HT-29 (cell line): ENCODE measurements around the gene RAD51B. TPM values are rescaled to one million over a fixed set of nuclear protein-coding genes. Genes with fewer than 3 reads are reported as not detected.
"Not testable (repeated sequence)": the region's sequence is repeated elsewhere in the genome, so short reads cannot be mapped to it uniquely, and the experiment has no call there.

Experiments
- DNase-seq: peaks from one replicate; pipeline ENCODE4 v3.0.0-alpha.2; 2015; ENCODE audit warnings: low spot score
- total RNA-seq: library from RNA; depleted of rRNA; stranded (reverse); fragments of >200 nt; shearing (Covaris generic); gene quantifications from 2 replicates; pipeline ENCODE4 v1.2.3, GENCODE V29; 2014

RAD51B gene
- total RNA-seq, 1 experiment from 2014 or later = 5.9 TPM

DNA sequence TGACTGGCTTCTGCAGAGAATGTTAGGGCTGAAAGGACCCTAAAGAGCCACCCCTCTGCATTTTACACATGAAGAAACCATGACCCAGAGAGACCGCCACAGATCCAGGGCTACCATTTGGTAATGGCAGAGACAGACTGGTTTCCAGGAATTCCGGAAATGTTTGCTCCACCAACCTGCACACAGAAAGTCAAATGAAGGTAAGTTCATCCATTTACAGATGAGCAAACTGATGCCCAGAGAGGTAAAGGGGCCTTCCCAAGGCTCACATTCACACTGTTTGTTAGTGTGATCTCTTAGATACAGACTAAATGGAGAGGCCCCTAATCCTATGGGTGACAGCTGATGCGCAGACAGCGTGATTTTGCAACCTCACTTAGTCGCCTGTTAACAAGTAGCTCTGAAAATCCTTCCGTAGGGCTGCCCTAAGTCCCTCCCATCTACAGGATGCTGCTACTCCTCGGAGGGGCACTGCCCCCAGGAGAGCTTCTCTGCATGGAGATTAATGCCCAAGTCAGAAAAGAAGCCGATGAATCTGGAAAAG is 939.5 kb downstream of the RAD51B start:
- no peak for DNase-seq

DNA sequence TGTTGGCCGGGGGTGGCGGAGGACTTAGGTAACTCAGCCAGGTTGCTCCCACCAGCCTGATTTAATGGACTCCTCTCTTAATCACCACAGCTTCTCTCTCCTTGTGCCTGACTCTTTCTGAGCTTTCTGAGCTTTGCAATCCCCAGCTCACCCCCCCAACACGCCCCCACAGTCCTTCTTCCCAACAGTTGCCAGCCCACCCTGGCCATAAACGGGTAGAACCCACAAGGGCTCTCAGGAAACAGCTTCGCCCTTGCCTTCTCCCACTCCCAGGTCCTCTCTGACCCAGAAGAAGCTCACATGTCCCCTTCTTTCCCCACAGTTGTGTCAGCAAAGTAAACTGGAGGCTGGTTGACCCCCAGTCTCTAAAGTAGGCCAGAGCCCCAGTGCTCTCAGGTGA is 940.4 kb downstream of the RAD51B start:
- no peak for DNase-seq

DNA sequence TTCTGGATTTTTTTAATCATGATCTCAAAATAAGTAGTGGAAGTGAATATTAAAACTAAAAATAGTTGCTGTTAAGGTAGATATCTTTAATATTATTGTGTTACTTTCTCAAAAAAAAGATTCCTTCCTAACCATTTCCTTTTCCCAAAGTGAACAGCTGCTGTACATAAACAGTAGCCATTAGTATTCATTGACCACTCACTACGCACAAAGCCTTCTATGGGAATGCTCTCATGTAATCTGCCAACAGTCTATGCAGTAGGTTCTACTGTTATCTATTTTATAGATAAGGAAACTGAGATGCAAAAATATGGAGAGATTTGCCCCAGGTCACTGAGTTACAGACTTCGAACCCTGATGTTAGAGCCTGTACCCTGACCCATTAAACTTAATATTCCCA is 941.2 kb downstream of the RAD51B start:
- DNase-seq = no peak

DNA sequence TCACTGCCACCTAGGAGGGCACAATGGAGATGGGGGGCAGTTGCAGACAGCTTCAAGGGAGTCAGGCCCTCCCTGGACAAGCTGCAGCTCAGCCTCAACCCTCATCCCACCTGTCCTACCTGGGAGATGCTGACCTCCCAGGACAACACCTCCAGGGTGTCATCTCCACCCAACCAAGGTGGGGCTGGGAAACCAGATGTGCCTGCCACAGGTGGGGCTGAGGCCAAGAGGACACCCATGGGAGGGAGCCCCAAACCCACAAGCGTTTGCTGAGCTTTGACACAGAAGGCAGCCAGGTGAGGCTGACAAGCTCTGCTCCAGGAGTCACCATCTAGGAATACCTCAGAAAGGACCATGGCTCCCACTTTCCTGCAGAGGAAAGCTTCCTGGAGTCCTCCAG is 941.8 kb downstream of the RAD51B start:
- DNase-seq = no peak

DNA sequence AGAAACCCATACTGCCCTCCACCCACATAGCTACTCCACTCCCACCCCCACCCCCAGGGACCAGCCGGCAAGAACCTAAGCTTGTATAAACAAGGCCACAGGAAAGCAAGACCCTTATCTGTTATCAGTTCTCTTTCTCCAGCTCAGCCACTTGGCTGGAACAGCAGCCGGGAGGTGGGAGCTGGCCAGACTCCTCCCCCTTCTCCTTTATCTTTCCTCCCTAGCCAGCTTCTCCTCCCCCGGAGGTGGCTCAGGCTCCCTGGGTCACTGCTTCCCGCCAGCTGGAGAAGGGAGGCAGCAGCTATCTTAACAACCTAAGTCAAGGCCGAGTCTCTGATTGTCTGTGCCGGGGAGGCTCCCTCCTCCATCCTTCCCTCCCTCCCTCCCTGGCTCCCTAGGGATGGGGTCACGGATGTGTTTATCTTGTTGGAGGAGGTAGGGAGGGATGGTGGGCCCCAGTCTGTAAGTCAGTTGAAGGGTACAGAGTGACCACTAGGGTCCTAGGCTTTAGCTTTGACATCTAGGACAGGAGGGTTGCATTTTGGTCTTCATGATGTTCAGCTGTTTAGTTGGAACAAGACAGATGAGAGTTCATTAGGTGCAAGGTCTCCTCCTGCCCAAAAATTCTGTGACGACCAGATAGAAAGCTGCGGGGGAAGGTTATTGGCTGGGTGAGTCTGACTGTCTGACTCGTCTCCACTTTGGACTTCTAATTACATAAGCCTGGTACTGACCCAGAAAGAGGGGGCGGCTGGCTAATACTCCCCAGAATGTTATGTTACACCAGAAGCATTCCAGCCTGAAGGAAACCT is 943.6 kb downstream of the RAD51B start:
- no peak for DNase-seq

DNA sequence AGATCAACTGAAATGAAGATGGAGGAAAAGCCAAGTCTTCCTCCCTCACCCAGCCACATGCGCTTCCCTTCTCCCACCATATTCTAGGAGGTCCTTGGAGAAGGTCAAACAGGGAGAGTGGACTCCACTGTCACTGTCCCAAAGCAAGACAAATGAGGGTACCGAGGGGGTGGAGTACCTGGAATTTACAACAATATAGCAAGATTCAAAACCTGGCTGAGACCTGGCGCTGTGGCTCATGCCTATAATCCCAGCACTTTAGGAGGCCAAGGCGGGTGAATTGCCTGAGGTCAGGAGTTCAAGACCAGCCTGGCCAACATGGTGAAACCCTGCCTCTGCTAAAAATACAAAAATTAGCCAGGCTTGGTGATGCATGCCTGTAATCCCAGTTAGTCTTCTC is 944.3 kb downstream of the RAD51B start:
- not testable (repeated sequence) for DNase-seq

DNA sequence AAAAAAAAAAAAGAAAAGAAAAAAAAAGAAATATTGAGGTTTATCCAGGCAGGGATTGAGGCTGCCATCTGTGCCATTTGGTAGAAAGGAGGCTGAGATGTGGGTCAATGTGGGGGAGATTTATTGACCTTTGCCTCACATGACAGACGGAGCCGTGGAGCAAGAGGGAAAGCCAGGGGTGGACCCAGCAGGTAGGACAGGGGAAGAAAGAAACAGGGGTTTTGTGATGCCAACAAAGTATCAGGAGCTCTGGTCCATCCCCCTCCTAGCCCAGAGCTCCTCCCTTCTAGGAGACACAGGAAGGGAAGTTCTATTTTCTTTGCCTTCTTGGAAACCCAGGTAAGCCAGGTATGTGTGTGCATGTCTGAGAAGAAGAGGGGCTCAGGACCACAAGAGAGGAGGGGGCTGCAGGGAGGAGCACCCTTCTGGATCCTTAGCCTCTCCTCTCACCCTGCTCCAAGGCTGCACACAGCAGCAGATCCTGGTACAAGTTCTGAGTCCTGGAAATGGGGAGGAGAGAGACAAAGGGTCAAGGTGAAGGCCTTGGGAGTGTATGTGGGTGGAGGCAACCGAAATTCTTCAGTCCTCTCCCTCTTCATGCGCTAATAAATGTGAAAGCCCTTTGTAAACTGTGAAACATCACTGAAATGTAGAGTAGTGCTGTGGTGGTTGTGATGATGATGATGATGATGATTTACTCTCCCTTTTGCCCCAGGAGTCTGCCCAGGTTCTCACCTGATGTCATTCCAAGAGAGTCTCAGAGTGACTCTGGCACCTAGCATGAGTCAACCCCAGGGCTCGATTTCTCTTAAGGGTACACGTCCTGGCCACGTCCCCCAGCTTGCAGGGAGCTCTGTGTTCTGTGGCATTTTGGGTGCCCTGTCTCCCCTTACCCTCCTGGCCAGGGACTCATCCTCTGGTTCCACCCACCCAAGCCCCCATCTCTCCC is 947.0 kb downstream of the RAD51B start:
- DNase-seq = no peak

DNA sequence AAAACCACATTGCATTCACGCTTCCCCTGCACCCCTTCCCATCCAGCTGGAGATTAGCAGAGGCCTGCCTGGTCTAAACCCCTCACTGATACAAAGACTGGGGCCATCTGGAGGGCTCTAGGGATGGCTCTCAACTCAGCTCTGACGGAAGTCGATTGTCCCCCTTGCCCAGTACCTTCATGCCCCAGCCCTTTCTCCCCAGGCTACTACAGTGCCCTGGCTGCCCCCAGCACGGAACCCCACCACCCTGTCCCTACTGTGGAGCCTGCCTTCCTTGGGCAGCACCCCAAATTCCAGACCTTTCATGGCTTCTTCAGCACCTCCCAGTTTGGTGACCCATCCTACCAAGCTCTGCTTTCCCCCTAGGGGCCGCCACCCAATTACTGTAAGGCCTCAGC is 947.7 kb downstream of the RAD51B start:
- DNase-seq = no peak

DNA sequence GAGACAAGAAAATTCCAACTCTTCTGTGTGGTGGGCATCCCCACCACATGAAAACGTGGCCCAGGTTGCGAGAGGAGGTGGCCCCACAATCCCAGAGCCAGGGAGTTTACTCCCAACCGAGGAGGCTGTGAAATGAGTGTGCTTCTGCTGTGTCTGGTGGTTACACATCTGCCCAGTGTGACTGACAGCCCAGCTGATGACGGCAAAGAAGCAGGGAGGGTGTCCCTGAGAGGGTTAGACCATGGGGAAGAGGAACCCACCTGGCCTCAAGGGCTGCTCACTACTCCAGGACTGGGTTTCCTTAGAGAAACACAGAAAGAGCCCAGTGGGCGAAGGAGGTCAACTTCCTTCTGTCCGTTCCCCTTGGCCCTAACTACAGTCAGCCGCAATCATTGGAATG is 948.7 kb downstream of the RAD51B start:
- DNase-seq = no peak

DNA sequence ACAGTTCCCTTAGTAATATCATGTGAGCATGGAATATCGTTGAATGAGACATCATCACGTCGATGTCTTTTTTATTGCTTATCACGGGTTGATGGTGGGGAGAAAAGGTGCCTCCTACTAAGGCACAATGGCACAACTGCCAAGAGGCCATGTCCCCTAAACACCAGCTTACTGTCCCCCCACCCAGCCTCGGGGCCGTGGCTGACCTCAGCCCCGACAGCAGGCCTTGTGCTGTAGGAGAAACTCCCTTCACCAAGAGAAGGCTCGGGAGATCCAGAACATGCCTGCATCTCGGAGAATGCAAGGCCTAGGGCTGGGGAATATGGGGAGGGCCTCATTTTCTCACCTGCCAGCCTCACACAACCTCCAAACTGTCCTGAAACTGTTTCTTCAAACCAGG is 950.5 kb downstream of the RAD51B start:
- no peak for DNase-seq

DNA sequence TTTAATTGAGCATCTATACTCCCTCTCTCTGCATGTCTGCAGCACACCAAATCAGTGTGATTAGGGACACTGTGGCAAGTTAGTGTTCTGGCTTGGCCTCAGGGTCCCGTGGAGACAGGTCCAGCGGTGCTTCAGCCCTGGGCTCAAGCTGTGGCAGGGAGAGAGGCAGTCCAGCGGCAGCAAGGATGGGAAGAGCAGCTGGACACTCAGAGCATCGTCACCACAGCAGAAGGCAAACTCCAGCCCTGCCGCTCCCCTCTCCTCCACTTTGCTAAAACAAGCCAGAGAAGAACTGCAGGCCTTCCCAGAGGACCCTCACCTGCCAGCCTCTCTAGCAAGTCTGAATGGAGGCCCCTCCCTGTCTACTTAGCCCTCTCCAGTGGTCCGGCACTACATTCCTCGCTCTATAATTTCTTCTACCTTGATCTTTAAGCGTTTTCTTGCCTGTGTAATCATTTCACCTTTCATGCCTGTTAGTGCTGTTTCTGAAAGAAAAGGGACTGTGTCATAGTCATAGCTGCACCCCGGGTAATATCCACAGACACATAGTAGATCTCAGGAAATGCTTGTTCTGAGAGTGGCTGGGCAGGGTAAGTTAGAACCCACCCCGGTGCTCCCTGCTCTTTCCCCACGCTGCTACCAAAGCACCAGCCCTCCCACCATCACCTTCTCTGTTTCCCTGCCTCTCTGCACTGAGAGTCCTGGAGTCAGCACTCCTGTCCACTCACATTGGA is 951.1 kb downstream of the RAD51B start:
- DNase-seq = no peak

DNA sequence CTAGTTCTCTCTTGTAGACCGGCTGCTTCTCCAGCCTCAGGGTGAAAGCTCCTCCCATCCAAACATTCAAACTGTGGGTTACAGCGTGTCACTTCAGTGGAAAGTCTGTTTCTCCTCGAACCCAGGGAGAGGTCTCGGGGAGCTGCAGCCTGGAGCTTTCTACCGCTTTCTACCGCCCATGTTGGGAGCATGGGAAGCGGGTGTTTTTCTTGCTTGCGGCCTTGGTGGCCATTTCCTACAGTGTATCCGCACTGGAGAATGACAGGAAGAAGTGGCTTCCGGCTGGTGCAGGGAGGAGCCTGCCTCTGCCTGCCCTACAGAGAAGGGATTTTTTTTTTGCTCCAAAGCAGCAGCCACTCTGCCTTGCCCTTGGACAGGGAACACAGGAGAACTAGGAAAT is 952.1 kb downstream of the RAD51B start:
- no peak for DNase-seq

DNA sequence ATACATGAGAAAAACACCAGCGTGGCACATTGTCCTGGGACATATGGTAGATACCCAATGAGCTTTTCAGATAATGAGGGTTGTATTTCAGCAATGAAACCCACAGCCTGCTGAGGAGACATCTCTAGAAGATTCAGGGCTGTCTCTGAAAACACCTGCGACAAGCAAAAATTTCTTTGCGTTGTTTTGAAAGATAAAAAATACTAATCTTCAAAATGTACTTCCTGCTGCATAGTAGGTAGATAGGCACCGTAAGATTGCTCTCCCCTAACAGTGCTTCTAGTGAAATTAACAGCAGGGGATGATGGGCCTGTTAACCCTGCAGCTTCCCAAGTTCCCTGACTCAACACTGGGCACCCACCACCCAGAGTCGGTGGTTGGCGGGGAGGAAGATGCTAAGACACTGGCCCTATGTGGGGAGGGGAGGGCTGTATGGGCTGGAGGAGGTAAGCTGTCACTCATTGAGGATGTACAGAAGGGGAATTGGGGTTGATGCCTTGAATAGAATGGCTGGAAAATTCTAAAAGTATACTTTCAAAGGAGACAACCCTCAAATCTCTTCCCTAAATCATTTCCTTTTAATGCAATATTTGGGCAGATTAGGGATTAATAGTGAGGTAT is 953.3 kb downstream of the RAD51B start:
- no peak for DNase-seq

DNA sequence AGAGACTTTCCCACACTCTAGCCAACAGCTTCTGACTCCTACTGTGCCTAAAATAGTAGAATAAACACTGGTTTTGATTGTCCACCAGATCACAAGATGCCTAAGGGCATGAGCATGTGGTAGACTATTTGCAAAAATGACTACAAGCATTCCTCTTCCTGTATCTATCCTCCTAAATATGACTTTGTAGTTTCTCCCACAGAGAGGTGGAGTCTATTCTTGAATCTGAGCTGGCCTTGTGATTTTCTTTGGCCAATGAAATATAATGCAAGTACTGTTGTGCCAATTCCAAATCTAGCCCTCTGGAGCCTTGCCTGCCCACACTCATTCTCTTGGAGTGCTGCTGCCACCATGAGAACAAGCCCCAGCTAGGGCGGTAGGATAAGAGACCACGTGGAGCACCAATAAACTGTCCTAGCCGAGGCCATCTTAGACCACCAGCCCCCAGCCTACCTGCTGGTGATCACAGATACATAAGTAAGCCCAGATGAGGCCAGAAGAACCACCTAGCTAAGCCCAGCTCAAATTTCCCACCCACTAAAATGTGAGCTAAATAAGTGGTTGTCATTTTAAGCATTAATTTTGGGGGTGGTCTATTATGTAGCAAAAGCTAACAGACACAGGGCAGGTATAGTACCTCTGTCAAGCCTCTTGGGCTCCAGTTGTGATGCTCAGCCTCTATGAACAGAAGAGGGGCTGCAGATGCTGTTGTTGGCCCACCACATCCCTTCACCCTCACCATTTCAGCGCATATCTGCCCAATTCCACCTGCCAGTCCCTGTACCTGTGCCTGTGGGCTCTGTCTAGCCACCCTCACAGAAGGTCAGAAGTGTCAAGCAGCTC is 955.4 kb downstream of the RAD51B start:
- DNase-seq = no peak

DNA sequence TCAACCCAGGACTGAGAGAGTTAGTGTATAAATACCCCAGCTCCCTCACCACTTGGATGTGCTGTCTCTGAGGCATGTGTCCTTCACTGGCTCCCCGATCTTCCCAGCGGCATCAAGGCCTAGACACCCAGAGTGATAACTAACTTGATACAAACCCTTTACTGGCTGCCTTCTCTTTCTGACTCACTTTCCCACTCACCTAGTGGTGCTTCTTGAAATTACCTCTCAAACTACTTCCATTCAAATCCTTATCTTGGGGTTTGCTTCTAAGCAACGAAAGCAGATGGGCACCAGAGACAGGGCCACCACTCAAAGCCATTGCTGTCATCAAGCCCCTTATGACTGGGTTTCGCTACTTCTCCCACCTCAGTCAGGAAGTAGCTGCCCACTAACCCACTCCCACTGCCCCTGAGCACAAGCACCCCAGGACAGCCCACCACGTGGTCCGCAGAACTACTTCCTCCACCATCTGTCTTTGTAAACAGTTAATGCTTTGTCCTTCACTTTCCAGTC is 956.1 kb downstream of the RAD51B start:
- no peak for DNase-seq

DNA sequence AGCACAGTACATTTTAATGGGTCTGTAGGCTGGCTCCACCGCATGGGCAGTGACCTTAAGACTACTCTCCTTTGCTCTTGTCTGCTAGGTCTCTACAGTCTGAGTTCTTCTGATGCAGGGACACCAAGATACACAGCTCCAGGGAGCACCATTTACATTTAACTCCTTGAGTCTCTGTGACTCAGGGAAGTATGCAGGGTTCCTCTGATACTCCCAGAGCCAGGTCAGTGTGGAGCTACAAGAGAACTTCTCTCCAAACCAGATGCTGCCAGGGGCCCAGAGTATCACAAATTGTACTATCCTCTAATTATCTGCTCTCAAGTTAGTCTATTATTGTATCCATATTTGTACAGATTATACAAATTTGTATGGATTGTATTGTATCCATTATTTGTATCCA is 958.1 kb downstream of the RAD51B start:
- no peak for DNase-seq
